ENCODE data around the gene OGT.

OGT gene

GRCh38 chrX:71532078-71532752, 689 bp upstream of the OGT start:
- H3K9me3 Mint-ChIP-seq, result peaks cover 6% of the 10 kb centered on the region
- H3K27me3 Mint-ChIP-seq, result peaks cover 47% of the 10 kb centered on the region
- peak; percentile 48 for DNase-seq
- H3K4me1 Mint-ChIP-seq (ENCODE audit: low read depth), result peaks cover 25% of the 10 kb centered on the region
- peak overlapping the region; percentile 89 for H3K4me3 Mint-ChIP-seq
- H3K27ac Mint-ChIP-seq, result peak overlapping the region; percentile 98
- H3K36me3 Mint-ChIP-seq (ENCODE audit: low read depth), result peaks cover 42% of the 10 kb centered on the region

GRCh38 chrX:71533516-71533850, 579 bp downstream of the OGT start:
- peaks cover 6% of the 10 kb centered on the region for H3K9me3 Mint-ChIP-seq
- peaks cover 53% of the 10 kb centered on the region for H3K36me3 Mint-ChIP-seq (ENCODE audit: low read depth)
- DNase-seq, result no peak
- H3K27me3 Mint-ChIP-seq, result peaks cover 46% of the 10 kb centered on the region
- peak overlapping the region; percentile 89 for H3K4me3 Mint-ChIP-seq
- peak overlapping the region; percentile 98 for H3K27ac Mint-ChIP-seq
- H3K4me1 Mint-ChIP-seq (ENCODE audit: low read depth), result peaks cover 26% of the 10 kb centered on the region

GRCh38 chrX:71533851-71534561, 1.1 kb downstream of the OGT start:
- H3K9me3 Mint-ChIP-seq, result peaks cover 6% of the 10 kb centered on the region
- H3K4me3 Mint-ChIP-seq, result peak overlapping the region; percentile 89

GRCh38 chrX:71534773-71535544, 2.1 kb downstream of the OGT start:
- no peak for DNase-seq
- peak overlapping the region; percentile 89 for H3K4me3 Mint-ChIP-seq
- peaks cover 68% of the 10 kb centered on the region for H3K36me3 Mint-ChIP-seq (ENCODE audit: low read depth)
- H3K27me3 Mint-ChIP-seq, result peaks cover 45% of the 10 kb centered on the region
- peak overlapping the region; percentile 98 for H3K27ac Mint-ChIP-seq
- H3K4me1 Mint-ChIP-seq (ENCODE audit: low read depth), result peaks cover 31% of the 10 kb centered on the region
- peaks cover 2% of the 10 kb centered on the region for H3K9me3 Mint-ChIP-seq

More at GRCh38 chrX:71533851-71534561, 1.1 kb downstream of the OGT start:
- peak overlapping the region; percentile 98 for H3K27ac Mint-ChIP-seq
- DNase-seq, result peak; percentile 65
- peaks cover 59% of the 10 kb centered on the region for H3K36me3 Mint-ChIP-seq (ENCODE audit: low read depth)
- H3K27me3 Mint-ChIP-seq, result peaks cover 44% of the 10 kb centered on the region
- H3K4me1 Mint-ChIP-seq (ENCODE audit: low read depth), result peaks cover 28% of the 10 kb centered on the region

- Mint-ChIP-seq H3K27me3 (peaks cover 47% of the 10 kb centered on the region), H3K27ac (peak overlapping the region; percentile 93), H3K9me3 (no peaks in the 10 kb centered on the region), H3K4me1 (ENCODE audit: low read depth) (peaks cover 31% of the 10 kb centered on the region), H3K36me3 (ENCODE audit: low read depth) (peaks cover 80% of the 10 kb centered on the region), H3K4me3 (peak overlapping the region; percentile 89)
- DNase-seq, result peak; percentile 48
Measured at GRCh38 chrX:71536285-71536684, 3.4 kb downstream of the OGT start.

- H3K27me3 Mint-ChIP-seq, result peaks cover 45% of the 10 kb centered on the region
- peaks cover 36% of the 10 kb centered on the region for H3K4me1 Mint-ChIP-seq (ENCODE audit: low read depth)
- H3K9me3 Mint-ChIP-seq, result no peaks in the 10 kb centered on the region
- H3K36me3 Mint-ChIP-seq (ENCODE audit: low read depth), result peaks cover 84% of the 10 kb centered on the region
- peak overlapping the region; percentile 89 for H3K4me3 Mint-ChIP-seq
- no peak for DNase-seq
- H3K27ac Mint-ChIP-seq, result peak overlapping the region; percentile 93
Measured at GRCh38 chrX:71537743-71538142, 4.8 kb downstream of the OGT start.

- Mint-ChIP-seq H3K9me3 (no peaks in the 10 kb centered on the region), H3K4me3 (peak overlapping the region; percentile 89), H3K27ac (peak overlapping the region; percentile 93), H3K4me1 (ENCODE audit: low read depth) (peaks cover 60% of the 10 kb centered on the region), H3K27me3 (peaks cover 40% of the 10 kb centered on the region), H3K36me3 (ENCODE audit: low read depth) (peaks cover 90% of the 10 kb centered on the region)
- no peak for DNase-seq
Measured at GRCh38 chrX:71540801-71541200, 7.9 kb downstream of the OGT start.

- H3K36me3 Mint-ChIP-seq (ENCODE audit: low read depth), result peaks cover 91% of the 10 kb centered on the region
- H3K27me3 Mint-ChIP-seq, result peaks cover 39% of the 10 kb centered on the region
- peak overlapping the region; percentile 93 for H3K27ac Mint-ChIP-seq
- H3K4me1 Mint-ChIP-seq (ENCODE audit: low read depth), result peaks cover 63% of the 10 kb centered on the region
- H3K9me3 Mint-ChIP-seq, result no peaks in the 10 kb centered on the region
- H3K4me3 Mint-ChIP-seq, result peak overlapping the region; percentile 89
- no peak for DNase-seq
Measured at GRCh38 chrX:71541210-71542022, 8.5 kb downstream of the OGT start.

- Mint-ChIP-seq H3K9me3 (no peaks in the 10 kb centered on the region), H3K4me1 (ENCODE audit: low read depth) (peaks cover 67% of the 10 kb centered on the region), H3K27me3 (peaks cover 42% of the 10 kb centered on the region), H3K4me3 (peak overlapping the region; percentile 89), H3K36me3 (ENCODE audit: low read depth) (peaks cover 91% of the 10 kb centered on the region), H3K27ac (peak overlapping the region; percentile 93)
- DNase-seq, result no peak
Measured at GRCh38 chrX:71542411-71542810, 9.5 kb downstream of the OGT start.

- H3K36me3 Mint-ChIP-seq (ENCODE audit: low read depth), result peaks cover 92% of the 10 kb centered on the region
- DNase-seq, result no peak
- H3K4me1 Mint-ChIP-seq (ENCODE audit: low read depth), result peaks cover 70% of the 10 kb centered on the region
- peaks cover 41% of the 10 kb centered on the region for H3K27me3 Mint-ChIP-seq
- H3K4me3 Mint-ChIP-seq, result peak overlapping the region; percentile 89
- peak overlapping the region; percentile 93 for H3K27ac Mint-ChIP-seq
- H3K9me3 Mint-ChIP-seq, result no peaks in the 10 kb centered on the region
Measured at GRCh38 chrX:71542825-71543224, 9.9 kb downstream of the OGT start.

GRCh38 chrX:71543316-71543715, 10.4 kb downstream of the OGT start:
- peaks cover 75% of the 10 kb centered on the region for H3K4me1 Mint-ChIP-seq (ENCODE audit: low read depth)
- peak overlapping the region; percentile 89 for H3K4me3 Mint-ChIP-seq
- H3K36me3 Mint-ChIP-seq (ENCODE audit: low read depth), result peaks cover 92% of the 10 kb centered on the region
- H3K27ac Mint-ChIP-seq, result peak overlapping the region; percentile 93
- H3K27me3 Mint-ChIP-seq, result peaks cover 45% of the 10 kb centered on the region
- no peaks in the 10 kb centered on the region for H3K9me3 Mint-ChIP-seq
- no peak for DNase-seq

GRCh38 chrX:71545364-71545763, 12.5 kb downstream of the OGT start:
- Mint-ChIP-seq H3K27me3 (peaks cover 43% of the 10 kb centered on the region), H3K9me3 (no peaks in the 10 kb centered on the region), H3K27ac (peak overlapping the region; percentile 93), H3K36me3 (ENCODE audit: low read depth) (peaks cover 90% of the 10 kb centered on the region), H3K4me1 (ENCODE audit: low read depth) (peaks cover 77% of the 10 kb centered on the region), H3K4me3 (no peak overlapping the region)
- no peak for DNase-seq

- no peaks in the 10 kb centered on the region for H3K9me3 Mint-ChIP-seq
- H3K36me3 Mint-ChIP-seq (ENCODE audit: low read depth), result peaks cover 91% of the 10 kb centered on the region
- peak overlapping the region; percentile 45 for H3K27ac Mint-ChIP-seq
- no peak for DNase-seq
- peaks cover 74% of the 10 kb centered on the region for H3K4me1 Mint-ChIP-seq (ENCODE audit: low read depth)
- H3K27me3 Mint-ChIP-seq, result peaks cover 45% of the 10 kb centered on the region
- H3K4me3 Mint-ChIP-seq, result no peak overlapping the region
Measured at GRCh38 chrX:71546879-71547278, 14.0 kb downstream of the OGT start.

- no peaks in the 10 kb centered on the region for H3K9me3 Mint-ChIP-seq
- peaks cover 70% of the 10 kb centered on the region for H3K4me1 Mint-ChIP-seq (ENCODE audit: low read depth)
- H3K27me3 Mint-ChIP-seq, result peaks cover 41% of the 10 kb centered on the region
- no peak for DNase-seq
- no peak overlapping the region for H3K4me3 Mint-ChIP-seq
- H3K36me3 Mint-ChIP-seq (ENCODE audit: low read depth), result peaks cover 90% of the 10 kb centered on the region
- H3K27ac Mint-ChIP-seq, result peak overlapping the region; percentile 45
Measured at GRCh38 chrX:71547339-71547738, 14.4 kb downstream of the OGT start.

All from activated T-cell treated with anti-CD3 and anti-CD28 coated beads, Interleukin-2, amount 50 U/mL, for 24 hours (primary cell).